Mucosa of rectum (tissue), 2 donors: Measurements from ENCODE around the gene CFAP46.

Experiments
- H3K27ac ChIP-seq, 2 donors: one replicate each; pipeline ENCODE4 v1.7.0; 2013; ENCODE audit warnings: inconsistent platforms in 2 of 2, low read depth in 2 of 2, low read length in 2 of 2
- H3K27me3 ChIP-seq, 2 donors: one replicate each; pipeline ENCODE4 v1.7.0; 2013; ENCODE audit warnings: low read length in 2 of 2; ENCODE audit not compliant: control insufficient read depth in 2 of 2, insufficient read depth in 2 of 2
- H3K36me3 ChIP-seq, 2 donors: one replicate each; pipeline ENCODE4 v1.7.0; 2013; ENCODE audit warnings: low read length in 2 of 2; ENCODE audit not compliant: control insufficient read depth in 2 of 2, insufficient read depth in 2 of 2
- H3K4me1 ChIP-seq, 2 donors: one replicate each; pipeline ENCODE4 v1.7.0; 2013; ENCODE audit warnings: low read length in 2 of 2, mild to moderate bottlenecking in 1 of 2; ENCODE audit not compliant: control insufficient read depth in 2 of 2, insufficient read depth in 2 of 2
- H3K4me3 ChIP-seq, 2 donors: one replicate each; pipeline ENCODE4 v1.7.0; 2013; ENCODE audit warnings: low read length in 2 of 2
- H3K9ac ChIP-seq, 2 donors: one replicate each; pipeline ENCODE4 v1.7.0; 2013; ENCODE audit warnings: low read length in 2 of 2, low read depth in 1 of 2, mild to moderate bottlenecking in 1 of 2
- H3K9me3 ChIP-seq, 2 donors: one replicate each; pipeline ENCODE4 v1.7.0; 2013; ENCODE audit warnings: low read length in 2 of 2; ENCODE audit not compliant: control insufficient read depth in 2 of 2
- donor health status: healthy.
- donor health status: Normal muscosa, but diverticular disease.

The CFAP46 gene

DNA sequence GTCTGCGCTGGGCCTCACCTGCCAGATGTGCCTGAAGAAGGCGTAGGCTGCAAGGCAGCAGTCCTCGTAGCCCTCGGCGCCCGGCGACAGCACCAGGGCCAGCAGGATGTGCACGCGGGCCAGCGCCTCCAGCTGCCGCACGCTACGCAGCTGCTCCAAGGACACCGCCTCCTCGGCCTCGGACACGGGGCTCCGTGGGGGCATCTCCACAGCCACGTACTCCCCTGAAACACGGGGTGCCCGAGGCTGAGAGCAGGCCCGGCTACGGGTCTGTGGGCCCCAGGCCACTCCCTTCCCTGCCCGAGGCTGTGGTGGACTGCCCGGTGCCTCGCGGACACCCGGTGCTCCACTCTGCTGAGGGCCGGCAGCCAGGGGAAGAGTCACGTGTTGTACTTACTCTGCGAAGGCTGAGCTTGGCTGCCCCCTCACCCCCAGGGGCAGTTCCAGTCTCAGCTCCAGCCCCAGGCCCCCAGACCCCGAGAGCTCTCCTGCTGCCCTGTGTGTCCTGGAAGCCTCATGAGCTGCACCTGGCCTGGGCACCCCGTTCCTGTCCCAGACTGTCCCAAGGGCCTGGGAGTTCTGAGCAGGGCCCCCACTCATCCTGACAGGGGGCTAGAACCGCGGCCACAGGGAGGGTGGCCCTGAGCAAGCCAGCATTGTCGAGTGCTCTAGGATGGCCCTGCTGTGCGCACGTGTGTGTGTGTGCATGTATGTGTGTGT, 62.8 kb downstream of the CFAP46 start:
- Histone ChIP-seq H3K4me3 (no peak overlapping the region), H3K9ac (no peak overlapping the region), H3K9me3 (no peaks in the 10 kb centered on the region), H3K36me3 (no peaks in the 10 kb centered on the region), H3K27ac (no peak overlapping the region), H3K27me3 (no peaks in the 10 kb centered on the region), H3K4me1 (no peaks in the 10 kb centered on the region)

- Histone ChIP-seq H3K4me3 (no peak overlapping the region), H3K36me3 (no peaks in the 10 kb centered on the region), H3K9me3 (no peaks in the 10 kb centered on the region), H3K27me3 (no peaks in the 10 kb centered on the region), H3K4me1 (no peaks in the 10 kb centered on the region), H3K9ac (no peak overlapping the region), H3K27ac (no peak overlapping the region)
Measured at GRCh38 chr10:132878730-132879407, 63.5 kb downstream of the CFAP46 start.

DNA sequence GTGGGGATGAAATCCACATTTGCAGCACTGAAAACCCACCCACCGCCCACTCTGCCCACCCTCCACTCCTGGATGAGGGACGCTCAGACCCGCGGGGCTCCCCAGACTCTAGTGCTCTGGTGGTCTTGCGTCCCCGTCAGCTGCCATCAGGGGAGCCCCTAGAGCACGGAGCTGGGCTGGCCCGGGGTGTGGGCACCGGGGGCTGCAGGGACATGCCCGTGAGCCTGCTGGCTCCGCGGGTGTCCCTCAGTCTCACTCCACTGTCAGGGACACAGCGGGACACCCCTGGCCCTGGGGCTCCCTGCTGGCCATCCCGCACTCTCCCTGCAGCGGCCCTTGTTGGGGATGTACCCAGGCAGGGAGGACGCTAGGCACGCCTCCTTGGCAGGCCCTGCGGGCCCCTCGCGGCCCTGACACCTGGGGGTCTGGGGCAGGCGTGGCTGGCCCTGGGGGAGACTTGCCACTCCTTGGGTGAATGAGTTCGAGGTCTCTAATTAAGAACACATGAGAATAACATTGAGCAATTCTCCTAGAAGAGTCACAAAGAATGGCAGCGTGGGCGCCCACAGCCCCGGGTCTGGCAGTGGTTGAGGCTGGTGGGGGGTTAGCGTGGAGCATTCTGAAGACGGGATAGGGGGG, 64.2 kb downstream of the CFAP46 start:
- H3K4me3 ChIP-seq, result no peak overlapping the region
- H3K9ac ChIP-seq, result no peak overlapping the region
- no peaks in the 10 kb centered on the region for H3K36me3 ChIP-seq
- no peaks in the 10 kb centered on the region for H3K4me1 ChIP-seq
- H3K27me3 ChIP-seq, result no peaks in the 10 kb centered on the region
- no peak overlapping the region for H3K27ac ChIP-seq
- no peaks in the 10 kb centered on the region for H3K9me3 ChIP-seq

- Histone ChIP-seq H3K4me3 (no peak overlapping the region), H3K36me3 (no peaks in the 10 kb centered on the region), H3K27me3 (no peaks in the 10 kb centered on the region)
Measured at GRCh38 chr10:132877473-132877872, 64.9 kb downstream of the CFAP46 start.

GRCh38 chr10:132876993-132877431, 65.4 kb downstream of the CFAP46 start:
- H3K9ac ChIP-seq, result no peak overlapping the region
- no peaks in the 10 kb centered on the region for H3K36me3 ChIP-seq
- H3K4me3 ChIP-seq, result no peak overlapping the region
- no peaks in the 10 kb centered on the region for H3K27me3 ChIP-seq
- H3K27ac ChIP-seq, result no peak overlapping the region
- H3K4me1 ChIP-seq, result no peaks in the 10 kb centered on the region
- peaks cover 0 to 2% of the 10 kb centered on the region in 2 donors for H3K9me3 ChIP-seq

More at GRCh38 chr10:132877473-132877872, 64.9 kb downstream of the CFAP46 start:
- Histone ChIP-seq H3K9ac (no peak overlapping the region), H3K27ac (no peak overlapping the region), H3K9me3 (peaks cover 0 to 2% of the 10 kb centered on the region in 2 donors), H3K4me1 (no peaks in the 10 kb centered on the region)

DNA sequence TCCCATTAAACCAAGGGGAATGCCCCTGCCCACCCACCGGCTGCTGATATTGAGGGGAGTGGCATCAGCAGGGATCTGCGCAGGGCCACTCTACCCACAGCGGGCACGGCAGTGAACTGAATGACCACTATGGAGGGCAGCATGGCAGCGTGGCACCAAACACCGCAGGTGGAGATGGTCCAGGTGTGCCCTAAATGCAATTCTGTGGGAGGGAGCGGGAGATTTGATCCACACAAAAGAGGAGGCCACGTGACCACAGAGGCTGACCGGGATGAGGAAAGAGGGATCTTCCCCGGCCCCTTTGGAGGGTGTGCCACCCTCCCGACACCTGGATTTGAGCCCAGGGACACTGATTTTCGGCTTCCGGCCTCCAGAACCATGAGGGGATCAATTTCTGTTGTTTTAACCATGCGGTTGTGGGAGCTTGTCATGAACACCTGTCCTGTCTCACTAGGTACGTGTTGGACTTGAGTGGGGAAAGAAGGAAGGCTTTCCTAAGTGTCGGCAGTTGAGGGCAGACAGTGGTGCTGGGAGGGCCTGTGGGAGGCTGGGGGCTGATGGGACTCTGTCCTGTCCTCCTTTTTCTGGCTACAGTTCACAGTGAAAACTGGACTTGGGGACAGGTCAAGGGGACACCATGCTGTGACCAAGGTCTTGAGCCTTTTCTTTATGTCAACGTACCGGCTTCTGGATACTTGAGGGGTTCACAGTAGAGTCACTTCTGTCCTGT, 66.1 kb downstream of the CFAP46 start:
- no peak overlapping the region for H3K27ac ChIP-seq
- no peaks in the 10 kb centered on the region for H3K27me3 ChIP-seq
- H3K9ac ChIP-seq, result no peak overlapping the region
- H3K9me3 ChIP-seq, result peaks cover 0 to 2% of the 10 kb centered on the region in 2 donors
- no peaks in the 10 kb centered on the region for H3K4me1 ChIP-seq
- no peak overlapping the region for H3K4me3 ChIP-seq
- H3K36me3 ChIP-seq, result no peaks in the 10 kb centered on the region

- no peaks in the 10 kb centered on the region for H3K27me3 ChIP-seq
- H3K4me3 ChIP-seq, result no peak overlapping the region
- no peaks in the 10 kb centered on the region for H3K4me1 ChIP-seq
- peaks cover 0 to 2% of the 10 kb centered on the region in 2 donors for H3K9me3 ChIP-seq
- H3K36me3 ChIP-seq, result no peaks in the 10 kb centered on the region
- no peak overlapping the region for H3K27ac ChIP-seq
- H3K9ac ChIP-seq, result no peak overlapping the region
Measured at GRCh38 chr10:132875435-132875834, 66.9 kb downstream of the CFAP46 start.

DNA sequence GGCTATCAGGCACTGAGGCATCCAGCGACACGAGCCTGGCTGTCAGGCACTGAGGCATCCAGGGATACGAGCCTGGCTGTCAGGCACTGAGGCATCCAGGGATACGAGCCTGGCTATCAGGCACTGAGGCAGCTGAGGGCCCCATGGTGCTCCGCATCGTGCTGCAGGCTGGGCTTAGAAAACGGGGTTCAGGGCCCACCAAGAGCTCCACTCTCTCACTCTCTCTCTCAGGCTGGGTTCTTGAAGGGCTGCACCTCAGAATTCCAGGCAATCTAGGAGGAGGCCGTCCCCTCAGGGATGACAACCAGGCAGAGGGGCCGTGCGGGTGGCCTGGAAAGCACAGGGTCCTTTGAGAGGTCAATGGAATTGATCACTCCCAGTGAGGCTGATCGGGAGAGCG, 69.0 kb downstream of the CFAP46 start:
- Histone ChIP-seq H3K36me3 (no peaks in the 10 kb centered on the region), H3K9me3 (peaks cover 0 to 2% of the 10 kb centered on the region in 2 donors), H3K4me1 (no peaks in the 10 kb centered on the region), H3K4me3 (no peak overlapping the region), H3K9ac (no peak overlapping the region), H3K27ac (no peak overlapping the region), H3K27me3 (no peaks in the 10 kb centered on the region)

GRCh38 chr10:132872658-132873057, 69.7 kb downstream of the CFAP46 start:
- H3K36me3 ChIP-seq, result no peaks in the 10 kb centered on the region
- H3K27me3 ChIP-seq, result no peaks in the 10 kb centered on the region
- no peak overlapping the region for H3K4me3 ChIP-seq

DNA sequence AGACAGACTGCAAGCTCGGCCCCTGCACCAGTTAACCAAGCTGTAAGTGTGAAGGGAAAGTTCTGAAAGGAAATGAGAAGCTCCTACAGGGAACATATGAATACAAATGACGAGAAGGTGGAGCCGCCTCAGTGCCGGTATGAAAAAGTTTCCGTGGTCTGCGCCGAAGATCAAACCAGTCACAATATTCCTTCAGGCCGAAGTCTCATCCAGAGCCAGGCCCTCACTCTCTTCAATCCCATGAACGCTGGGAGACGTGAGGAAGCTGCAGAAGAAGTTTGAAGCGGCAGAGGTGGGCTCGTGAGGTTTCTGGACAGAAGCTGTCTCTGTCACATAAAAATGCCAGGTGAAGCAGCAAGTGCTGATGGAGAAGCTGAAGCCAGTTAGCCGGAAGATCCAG, 71.9 kb downstream of the CFAP46 start:
- H3K27me3 ChIP-seq, result no peaks in the 10 kb centered on the region
- peaks cover 0 to 2% of the 10 kb centered on the region in 2 donors for H3K9me3 ChIP-seq
- no peak overlapping the region for H3K27ac ChIP-seq
- no peak overlapping the region for H3K4me3 ChIP-seq
- no peak overlapping the region for H3K9ac ChIP-seq
- H3K4me1 ChIP-seq, result no peaks in the 10 kb centered on the region
- no peaks in the 10 kb centered on the region for H3K36me3 ChIP-seq

More at GRCh38 chr10:132872658-132873057, 69.7 kb downstream of the CFAP46 start:
- peaks cover 0 to 2% of the 10 kb centered on the region in 2 donors for H3K9me3 ChIP-seq
- H3K27ac ChIP-seq, result no peak overlapping the region
- H3K9ac ChIP-seq, result no peak overlapping the region
- H3K4me1 ChIP-seq, result no peaks in the 10 kb centered on the region
